NT2/D1 (cell line): ENCODE measurements around the gene CLDN5.

Source experiments
- SUZ12 ChIP-seq: IDR thresholded peaks from 2 replicates; pipeline ENCODE4 v1.6.1; 2011; ENCODE audit not compliant: insufficient read length, insufficient read depth; ENCODE audit errors: extremely low read depth
- YY1 ChIP-seq: IDR thresholded peaks from 2 replicates; pipeline ENCODE4 v1.6.1; 2011; ENCODE audit not compliant: insufficient read length, insufficient read depth

GRCh38 chr22:19499236-19499879, 24.9 kb downstream of the CLDN5 start:
- TF ChIP-seq YY1 (no peak), SUZ12 (no peak)
